ELR (cell line): ENCODE data around the gene DNAJC27.
A peak's percentile ranks its signal among the peaks of the same experiment; 100 is the strongest.
"Not testable (repeated sequence)": the region's sequence is repeated elsewhere in the genome, so short reads cannot be mapped to it uniquely, and the experiment has no call there.

Experiments
- DNase-seq: peaks from one replicate; pipeline ENCODE4 v3.0.0-alpha.2; 2015; ENCODE audit warnings: low read depth

The DNAJC27 gene

GRCh38 chr2:24971536-24972314 lies at the start of gene DNAJC27:
DNAJC27 (minus strand) TSS chr2:24971955; CDS start chr2:24971904, 51 bp downstream.
- DNase-seq = peak; percentile 96

GRCh38 chr2:25018681-25019080 lies 46.9 kb upstream of the DNAJC27 start:
- no peak for DNase-seq

- DNase-seq = no peak
These were observed 42.9 kb upstream of the DNAJC27 start for GRCh38 chr2:25014631-25015030.

GRCh38 chr2:25011342-25011741 lies 39.6 kb upstream of the DNAJC27 start:
- not testable (repeated sequence) for DNase-seq

- DNase-seq = no peak
These were observed 38.2 kb upstream of the DNAJC27 start for GRCh38 chr2:25009954-25010353.

GRCh38 chr2:25002066-25002465 lies 30.3 kb upstream of the DNAJC27 start:
- no peak for DNase-seq

- DNase-seq = no peak
These were observed 29.5 kb upstream of the DNAJC27 start for GRCh38 chr2:25001325-25001637.

GRCh38 chr2:25000503-25001324 lies 29.0 kb upstream of the DNAJC27 start:
- DNase-seq = peak; percentile 63

- DNase-seq = no peak
These were observed 28.3 kb upstream of the DNAJC27 start for GRCh38 chr2:25000036-25000435.

- not testable (repeated sequence) for DNase-seq
These were observed 27.3 kb upstream of the DNAJC27 start for GRCh38 chr2:24999097-24999496.

- DNase-seq = no peak
These were observed 22.5 kb upstream of the DNAJC27 start for GRCh38 chr2:24994146-24994724.

- DNase-seq = no peak
These were observed 21.8 kb upstream of the DNAJC27 start for GRCh38 chr2:24993406-24994145.

GRCh38 chr2:24986372-24986771 lies 14.6 kb upstream of the DNAJC27 start:
- DNase-seq = no peak

GRCh38 chr2:24985511-24985910 lies 13.8 kb upstream of the DNAJC27 start:
- no peak for DNase-seq

GRCh38 chr2:24984912-24985311 lies 13.2 kb upstream of the DNAJC27 start:
- no peak for DNase-seq

GRCh38 chr2:24981411-24982136 lies 9.8 kb upstream of the DNAJC27 start:
- no peak for DNase-seq

- DNase-seq = no peak
These were observed 6.9 kb upstream of the DNAJC27 start for GRCh38 chr2:24978661-24979060.

GRCh38 chr2:24977631-24978030 lies 5.9 kb upstream of the DNAJC27 start:
- DNase-seq = no peak

GRCh38 chr2:24973812-24974211 lies 2.1 kb upstream of the DNAJC27 start:
- DNase-seq = no peak

GRCh38 chr2:24972315-24972961 lies 683 bp upstream of the DNAJC27 start:
- DNase-seq = peak; percentile 44

- DNase-seq = no peak
These were observed 544 bp downstream of the DNAJC27 start for GRCh38 chr2:24971286-24971535.
